Measurements from ENCODE around the gene ZFHX3.

GRCh38 chr16:72937360-72937759, 110.6 kb downstream of the ZFHX3 start:
- TF ChIP-seq PKNOX1 (IDR thresholded peaks at IDR 0.05) (no peak), ZNF384 (IDR thresholded peaks at IDR 0.05) (no peak), SP1 (IDR thresholded peaks at IDR 0.05) (no peak), FOXM1 (IDR thresholded peaks at IDR 0.05; ENCODE audit: borderline replicate concordance) (no peak), TARDBP (IDR thresholded peaks at IDR 0.05) (no peak), ELF4 (IDR thresholded peaks at IDR 0.05) (no peak), L3MBTL2 (conservative IDR thresholded peaks at IDR 0.05) (no peak), HDGF (IDR thresholded peaks at IDR 0.05; ENCODE audit: borderline replicate concordance) (no peak)
